SK-N-SH treated with all-trans-retinoic acid at 6 μM for 48 hours (cell line): ENCODE results near the gene TMEM217.

Experiments used
- ATAC-seq: fragments of 200-7000 bp; cut with Tn5 transposase; 3 replicates; pipeline ENCODE4 v1.9.1; 2020; ENCODE audit warnings: mild to moderate bottlenecking, moderate library complexity
- ARNTL ChIP-seq: fragments of 450-650 bp; formaldehyde crosslinking; IDR thresholded peaks from 2 replicates; pipeline ENCODE4 v1.5.0; 2020; ENCODE audit warnings: low read depth, mild to moderate bottlenecking, moderate library complexity, borderline replicate concordance
- BACH2 ChIP-seq: fragments of 250-450 bp; sonication (Bioruptor Pico); IDR thresholded peaks from 2 replicates; pipeline ENCODE4 v1.9.0; 2021; ENCODE audit warnings: mild to moderate bottlenecking, borderline replicate concordance
- CSDC2 ChIP-seq: fragments of 250-450 bp; sonication (Bioruptor Pico); IDR thresholded peaks from 2 replicates; pipeline ENCODE4 v1.5.0; 2020; ENCODE audit warnings: mild to moderate bottlenecking, moderate library complexity
- ESRRG ChIP-seq: fragments of 250-450 bp; sonication (Bioruptor Pico); IDR thresholded peaks from 2 replicates; pipeline ENCODE4 v1.6.1; 2021; ENCODE audit warnings: mild to moderate bottlenecking
- GLIS3 ChIP-seq: fragments of 250-450 bp; sonication (Bioruptor Pico); IDR thresholded peaks from 2 replicates; pipeline ENCODE4 v1.5.0; 2020; ENCODE audit warnings: mild to moderate bottlenecking, moderate library complexity
- ISL1 ChIP-seq: fragments of 250-450 bp; sonication (Bioruptor Pico); IDR thresholded peaks from 2 replicates; pipeline ENCODE4 v2.1.2; 2022; ENCODE audit warnings: mild to moderate bottlenecking, moderate library complexity
- OSR1 ChIP-seq: fragments of 250-450 bp; sonication (Bioruptor Pico); IDR thresholded peaks from 2 replicates; pipeline ENCODE4 v1.8.0; 2022; ENCODE audit warnings: moderate library complexity, mild to moderate bottlenecking, inconsistent platforms
- PPARA ChIP-seq: fragments of 250-450 bp; sonication (Bioruptor Pico); IDR thresholded peaks from 2 replicates; pipeline ENCODE4 v1.5.0; 2020; ENCODE audit warnings: mild to moderate bottlenecking, borderline replicate concordance
- SNAI2 ChIP-seq: fragments of 250-450 bp; sonication (Bioruptor Pico); IDR thresholded peaks from 2 replicates; pipeline ENCODE4 v1.5.0; 2020; ENCODE audit warnings: mild to moderate bottlenecking, moderate library complexity
- TCF4 ChIP-seq: fragments of 250-450 bp; sonication (Bioruptor Pico); IDR thresholded peaks from 2 replicates; pipeline ENCODE4 v1.8.0; 2021; ENCODE audit warnings: mild to moderate bottlenecking, moderate library complexity, borderline replicate concordance
- TOX ChIP-seq: fragments of 250-450 bp; sonication (Bioruptor Pico); IDR thresholded peaks from 2 replicates; pipeline ENCODE4 v1.8.0; 2021; ENCODE audit warnings: mild to moderate bottlenecking, moderate library complexity, borderline replicate concordance
- ZC3H10 ChIP-seq: fragments of 250-450 bp; sonication (Bioruptor Pico); IDR thresholded peaks from 2 replicates; pipeline ENCODE4 v1.5.1; 2021; ENCODE audit warnings: mild to moderate bottlenecking, moderate library complexity
- ZFP3 ChIP-seq: fragments of 250-450 bp; sonication (Bioruptor Pico); IDR thresholded peaks from 2 replicates; pipeline ENCODE4 v1.5.0; 2020; ENCODE audit warnings: mild to moderate bottlenecking, moderate library complexity
- ZFP30 ChIP-seq: fragments of 450-650 bp; formaldehyde crosslinking; IDR thresholded peaks from 2 replicates; pipeline ENCODE4 v1.5.0; 2022; ENCODE audit warnings: mild to moderate bottlenecking, moderate library complexity
- ZNF565 ChIP-seq: fragments of 450-650 bp; formaldehyde crosslinking; conservative IDR thresholded peaks from 2 replicates; pipeline ENCODE4 v1.5.0; 2020; ENCODE audit warnings: low read depth, mild to moderate bottlenecking, moderate library complexity
- ZNF70 ChIP-seq: fragments of 450-650 bp; formaldehyde crosslinking; IDR thresholded peaks from 2 replicates; pipeline ENCODE4 v1.5.0; 2020; ENCODE audit warnings: mild to moderate bottlenecking, moderate library complexity
- ZNF8 ChIP-seq: fragments of 450-650 bp; formaldehyde crosslinking; IDR thresholded peaks from 2 replicates; pipeline ENCODE4 v1.5.0; 2020; ENCODE audit warnings: mild to moderate bottlenecking, moderate library complexity
- TF ChIP-seq, protein P1 (sequence below): fragments of 250-450 bp; sonication (Bioruptor Pico); IDR thresholded peaks from 2 replicates; pipeline ENCODE4 v1.5.1; 2021; ENCODE audit warnings: mild to moderate bottlenecking, moderate library complexity
- TF ChIP-seq, protein P2 (sequence below): fragments of 250-450 bp; sonication (Bioruptor Pico); IDR thresholded peaks from 2 replicates; pipeline ENCODE4 v1.8.0; 2020; ENCODE audit warnings: mild to moderate bottlenecking, moderate library complexity, borderline replicate concordance
- TF ChIP-seq, protein P3 (sequence below): fragments of 250-450 bp; sonication (Bioruptor Pico); IDR thresholded peaks from 2 replicates; pipeline ENCODE4 v1.5.1; 2020; ENCODE audit warnings: low read depth, mild to moderate bottlenecking, moderate library complexity
- TF ChIP-seq, protein P4 (sequence below): fragments of 250-450 bp; sonication (Bioruptor Pico); IDR thresholded peaks from 2 replicates; pipeline ENCODE4 v1.8.0; 2021; ENCODE audit warnings: low read depth, mild to moderate bottlenecking, moderate library complexity, borderline replicate concordance
- TF ChIP-seq, protein P5 (sequence below): fragments of 250-450 bp; sonication (Bioruptor Pico); IDR thresholded peaks from 2 replicates; pipeline ENCODE4 v1.5.0; 2020; ENCODE audit warnings: mild to moderate bottlenecking, moderate library complexity

Gene TMEM217

DNA sequence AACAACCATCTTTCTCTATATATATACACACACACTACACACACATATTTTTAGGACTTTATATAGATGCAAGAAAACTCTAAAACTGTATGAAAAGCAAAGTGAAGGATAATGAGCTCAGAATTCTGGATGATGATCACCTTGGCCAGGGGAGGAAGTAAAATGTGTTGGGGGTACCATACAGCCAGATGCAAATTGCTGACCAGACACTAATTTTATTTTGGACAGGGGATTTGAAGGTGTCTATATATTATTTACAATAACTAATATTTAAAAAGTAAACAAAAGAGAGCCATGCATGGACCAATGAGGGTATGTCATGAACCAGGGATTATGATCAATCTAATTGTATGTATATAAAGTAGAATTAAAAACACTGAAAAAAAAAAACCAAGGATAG lies 20.2 kb downstream of the TMEM217 start:
- ATAC-seq, result no peak
- TF ChIP-seq ARNTL (CRISPR knock-in tag) (no peak), BACH2 (CRISPR knock-in tag) (no peak), PPARA (CRISPR knock-in tag) (no peak), TCF4 (CRISPR knock-in tag) (no peak), GLIS3 (no peak)
- TF ChIP-seq, all 23 proteins: peak for 0

DNA sequence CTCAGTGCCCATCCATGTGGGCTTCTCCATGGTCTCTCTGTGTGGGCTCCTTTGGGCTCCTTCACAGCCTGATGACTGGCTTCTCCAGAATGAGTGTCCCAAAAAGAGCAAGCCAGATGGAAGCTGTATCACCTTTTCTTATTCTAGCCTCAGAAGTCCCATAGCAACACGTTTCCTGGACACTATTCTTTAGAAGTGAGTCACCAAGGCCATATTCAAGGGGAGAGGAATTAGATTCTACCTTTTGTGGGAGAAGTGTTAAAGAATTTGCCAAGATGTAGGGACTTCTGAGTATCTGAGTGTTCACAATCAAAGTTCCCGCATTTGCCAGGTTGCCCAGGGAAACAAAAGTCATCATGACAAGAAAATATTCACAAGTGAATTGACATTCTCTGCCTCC lies 21.0 kb downstream of the TMEM217 start:
- ATAC-seq, result no peak
- no peak for TF ChIP-seq ISL1 (CRISPR knock-in tag)
- TF ChIP-seq ZNF565 (CRISPR knock-in tag), result no peak
- no peak for TF ChIP-seq GLIS3
- no peak for TF ChIP-seq ARNTL (CRISPR knock-in tag)
- no peak for TF ChIP-seq ZNF8 (CRISPR knock-in tag)
- TF ChIP-seq, protein P1, sequence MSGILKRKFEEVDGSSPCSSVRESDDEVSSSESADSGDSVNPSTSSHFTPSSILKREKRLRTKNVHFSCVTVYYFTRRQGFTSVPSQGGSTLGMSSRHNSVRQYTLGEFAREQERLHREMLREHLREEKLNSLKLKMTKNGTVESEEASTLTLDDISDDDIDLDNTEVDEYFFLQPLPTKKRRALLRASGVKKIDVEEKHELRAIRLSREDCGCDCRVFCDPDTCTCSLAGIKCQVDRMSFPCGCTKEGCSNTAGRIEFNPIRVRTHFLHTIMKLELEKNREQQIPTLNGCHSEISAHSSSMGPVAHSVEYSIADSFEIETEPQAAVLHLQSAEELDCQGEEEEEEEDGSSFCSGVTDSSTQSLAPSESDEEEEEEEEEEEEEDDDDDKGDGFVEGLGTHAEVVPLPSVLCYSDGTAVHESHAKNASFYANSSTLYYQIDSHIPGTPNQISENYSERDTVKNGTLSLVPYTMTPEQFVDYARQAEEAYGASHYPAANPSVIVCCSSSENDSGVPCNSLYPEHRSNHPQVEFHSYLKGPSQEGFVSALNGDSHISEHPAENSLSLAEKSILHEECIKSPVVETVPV, result no peak
- TF ChIP-seq ZNF70, result no peak
- TF ChIP-seq CSDC2 (CRISPR knock-in tag), result no peak
- TF ChIP-seq ZC3H10, result no peak
- TF ChIP-seq PPARA (CRISPR knock-in tag), result no peak
- TF ChIP-seq, protein P2, sequence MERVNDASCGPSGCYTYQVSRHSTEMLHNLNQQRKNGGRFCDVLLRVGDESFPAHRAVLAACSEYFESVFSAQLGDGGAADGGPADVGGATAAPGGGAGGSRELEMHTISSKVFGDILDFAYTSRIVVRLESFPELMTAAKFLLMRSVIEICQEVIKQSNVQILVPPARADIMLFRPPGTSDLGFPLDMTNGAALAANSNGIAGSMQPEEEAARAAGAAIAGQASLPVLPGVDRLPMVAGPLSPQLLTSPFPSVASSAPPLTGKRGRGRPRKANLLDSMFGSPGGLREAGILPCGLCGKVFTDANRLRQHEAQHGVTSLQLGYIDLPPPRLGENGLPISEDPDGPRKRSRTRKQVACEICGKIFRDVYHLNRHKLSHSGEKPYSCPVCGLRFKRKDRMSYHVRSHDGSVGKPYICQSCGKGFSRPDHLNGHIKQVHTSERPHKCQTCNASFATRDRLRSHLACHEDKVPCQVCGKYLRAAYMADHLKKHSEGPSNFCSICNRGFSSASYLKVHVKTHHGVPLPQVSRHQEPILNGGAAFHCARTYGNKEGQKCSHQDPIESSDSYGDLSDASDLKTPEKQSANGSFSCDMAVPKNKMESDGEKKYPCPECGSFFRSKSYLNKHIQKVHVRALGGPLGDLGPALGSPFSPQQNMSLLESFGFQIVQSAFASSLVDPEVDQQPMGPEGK, result no peak
- TF ChIP-seq TCF4 (CRISPR knock-in tag), result no peak
- TF ChIP-seq, protein P3, sequence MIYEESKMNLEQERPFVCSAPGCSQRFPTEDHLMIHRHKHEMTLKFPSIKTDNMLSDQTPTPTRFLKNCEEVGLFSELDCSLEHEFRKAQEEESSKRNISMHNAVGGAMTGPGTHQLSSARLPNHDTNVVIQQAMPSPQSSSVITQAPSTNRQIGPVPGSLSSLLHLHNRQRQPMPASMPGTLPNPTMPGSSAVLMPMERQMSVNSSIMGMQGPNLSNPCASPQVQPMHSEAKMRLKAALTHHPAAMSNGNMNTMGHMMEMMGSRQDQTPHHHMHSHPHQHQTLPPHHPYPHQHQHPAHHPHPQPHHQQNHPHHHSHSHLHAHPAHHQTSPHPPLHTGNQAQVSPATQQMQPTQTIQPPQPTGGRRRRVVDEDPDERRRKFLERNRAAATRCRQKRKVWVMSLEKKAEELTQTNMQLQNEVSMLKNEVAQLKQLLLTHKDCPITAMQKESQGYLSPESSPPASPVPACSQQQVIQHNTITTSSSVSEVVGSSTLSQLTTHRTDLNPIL (CRISPR knock-in tag), result no peak
- TF ChIP-seq OSR1 (CRISPR knock-in tag), result no peak
- no peak for TF ChIP-seq ZFP3 (CRISPR knock-in tag)
- no peak for TF ChIP-seq SNAI2 (CRISPR knock-in tag)
- TF ChIP-seq, protein P4, sequence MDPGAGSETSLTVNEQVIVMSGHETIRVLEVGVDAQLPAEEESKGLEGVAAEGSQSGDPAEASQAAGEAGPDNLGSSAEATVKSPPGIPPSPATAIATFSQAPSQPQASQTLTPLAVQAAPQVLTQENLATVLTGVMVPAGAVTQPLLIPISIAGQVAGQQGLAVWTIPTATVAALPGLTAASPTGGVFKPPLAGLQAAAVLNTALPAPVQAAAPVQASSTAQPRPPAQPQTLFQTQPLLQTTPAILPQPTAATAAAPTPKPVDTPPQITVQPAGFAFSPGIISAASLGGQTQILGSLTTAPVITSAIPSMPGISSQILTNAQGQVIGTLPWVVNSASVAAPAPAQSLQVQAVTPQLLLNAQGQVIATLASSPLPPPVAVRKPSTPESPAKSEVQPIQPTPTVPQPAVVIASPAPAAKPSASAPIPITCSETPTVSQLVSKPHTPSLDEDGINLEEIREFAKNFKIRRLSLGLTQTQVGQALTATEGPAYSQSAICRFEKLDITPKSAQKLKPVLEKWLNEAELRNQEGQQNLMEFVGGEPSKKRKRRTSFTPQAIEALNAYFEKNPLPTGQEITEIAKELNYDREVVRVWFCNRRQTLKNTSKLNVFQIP (CRISPR knock-in tag), result no peak
- TF ChIP-seq ZFP30, result no peak
- no peak for TF ChIP-seq ESRRG (CRISPR knock-in tag)

DNA sequence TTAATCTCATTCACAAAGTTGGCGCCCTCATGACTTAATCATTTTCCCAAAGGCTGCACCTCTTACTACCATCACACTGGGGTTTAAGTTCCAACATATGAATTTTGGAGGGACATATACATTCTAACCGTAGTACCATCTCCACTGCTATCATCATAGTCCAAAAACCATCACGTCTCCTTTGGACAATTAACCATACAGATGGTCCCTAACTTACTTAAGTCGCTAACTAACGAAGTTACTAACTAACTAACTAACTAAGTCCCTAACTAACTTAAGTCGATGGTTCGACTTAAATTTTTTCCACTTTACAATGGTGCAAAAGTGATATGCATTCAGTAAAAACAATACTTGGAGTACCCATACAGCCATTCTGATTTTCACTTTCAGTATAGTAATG lies 24.4 kb downstream of the TMEM217 start:
- ATAC-seq, result no peak
- no peak for TF ChIP-seq ARNTL (CRISPR knock-in tag)
- no peak for TF ChIP-seq ESRRG (CRISPR knock-in tag)
- no peak for TF ChIP-seq BACH2 (CRISPR knock-in tag)
- TF ChIP-seq TOX (CRISPR knock-in tag), result no peak
- TF ChIP-seq, protein P4 (CRISPR knock-in tag), result no peak
- no peak for TF ChIP-seq GLIS3
- TF ChIP-seq ISL1 (CRISPR knock-in tag), result no peak
- TF ChIP-seq, protein P5, sequence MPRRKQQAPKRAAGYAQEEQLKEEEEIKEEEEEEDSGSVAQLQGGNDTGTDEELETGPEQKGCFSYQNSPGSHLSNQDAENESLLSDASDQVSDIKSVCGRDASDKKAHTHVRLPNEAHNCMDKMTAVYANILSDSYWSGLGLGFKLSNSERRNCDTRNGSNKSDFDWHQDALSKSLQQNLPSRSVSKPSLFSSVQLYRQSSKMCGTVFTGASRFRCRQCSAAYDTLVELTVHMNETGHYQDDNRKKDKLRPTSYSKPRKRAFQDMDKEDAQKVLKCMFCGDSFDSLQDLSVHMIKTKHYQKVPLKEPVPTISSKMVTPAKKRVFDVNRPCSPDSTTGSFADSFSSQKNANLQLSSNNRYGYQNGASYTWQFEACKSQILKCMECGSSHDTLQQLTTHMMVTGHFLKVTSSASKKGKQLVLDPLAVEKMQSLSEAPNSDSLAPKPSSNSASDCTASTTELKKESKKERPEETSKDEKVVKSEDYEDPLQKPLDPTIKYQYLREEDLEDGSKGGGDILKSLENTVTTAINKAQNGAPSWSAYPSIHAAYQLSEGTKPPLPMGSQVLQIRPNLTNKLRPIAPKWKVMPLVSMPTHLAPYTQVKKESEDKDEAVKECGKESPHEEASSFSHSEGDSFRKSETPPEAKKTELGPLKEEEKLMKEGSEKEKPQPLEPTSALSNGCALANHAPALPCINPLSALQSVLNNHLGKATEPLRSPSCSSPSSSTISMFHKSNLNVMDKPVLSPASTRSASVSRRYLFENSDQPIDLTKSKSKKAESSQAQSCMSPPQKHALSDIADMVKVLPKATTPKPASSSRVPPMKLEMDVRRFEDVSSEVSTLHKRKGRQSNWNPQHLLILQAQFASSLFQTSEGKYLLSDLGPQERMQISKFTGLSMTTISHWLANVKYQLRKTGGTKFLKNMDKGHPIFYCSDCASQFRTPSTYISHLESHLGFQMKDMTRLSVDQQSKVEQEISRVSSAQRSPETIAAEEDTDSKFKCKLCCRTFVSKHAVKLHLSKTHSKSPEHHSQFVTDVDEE (CRISPR knock-in tag), result no peak
- TF ChIP-seq, protein P1, result no peak
- no peak for TF ChIP-seq ZNF8 (CRISPR knock-in tag)
- TF ChIP-seq ZFP3 (CRISPR knock-in tag), result no peak
- no peak for TF ChIP-seq PPARA (CRISPR knock-in tag)
- no peak for TF ChIP-seq ZC3H10
- no peak for TF ChIP-seq SNAI2 (CRISPR knock-in tag)
- TF ChIP-seq, protein P3 (CRISPR knock-in tag), result no peak
- no peak for TF ChIP-seq TCF4 (CRISPR knock-in tag)
